ENCODE results near the gene C1S. TPM values are rescaled to one million over a fixed set of nuclear protein-coding genes. Genes with fewer than 3 reads are reported as not detected.
"Not testable (repeated sequence)": the region's sequence is repeated elsewhere in the genome, so short reads cannot be mapped to it uniquely, and the experiment has no call there.

The C1S gene
- 5.0 and 9.7 TPM in 2 replicates for total RNA-seq (2014; rRNA removed; shearing (Covaris generic))
- polyA plus RNA-seq (2016; fragmentation: Nextera tagmentation; extraction: Ambion mirVana) = 4.9 and 5.1 TPM in 2 replicates
- long read RNA-seq, partial matches to known transcripts = 1 of 3 reads
- long read RNA-seq, other reads (novel, unspliced or antisense) = 1 of 3 reads

DNA sequence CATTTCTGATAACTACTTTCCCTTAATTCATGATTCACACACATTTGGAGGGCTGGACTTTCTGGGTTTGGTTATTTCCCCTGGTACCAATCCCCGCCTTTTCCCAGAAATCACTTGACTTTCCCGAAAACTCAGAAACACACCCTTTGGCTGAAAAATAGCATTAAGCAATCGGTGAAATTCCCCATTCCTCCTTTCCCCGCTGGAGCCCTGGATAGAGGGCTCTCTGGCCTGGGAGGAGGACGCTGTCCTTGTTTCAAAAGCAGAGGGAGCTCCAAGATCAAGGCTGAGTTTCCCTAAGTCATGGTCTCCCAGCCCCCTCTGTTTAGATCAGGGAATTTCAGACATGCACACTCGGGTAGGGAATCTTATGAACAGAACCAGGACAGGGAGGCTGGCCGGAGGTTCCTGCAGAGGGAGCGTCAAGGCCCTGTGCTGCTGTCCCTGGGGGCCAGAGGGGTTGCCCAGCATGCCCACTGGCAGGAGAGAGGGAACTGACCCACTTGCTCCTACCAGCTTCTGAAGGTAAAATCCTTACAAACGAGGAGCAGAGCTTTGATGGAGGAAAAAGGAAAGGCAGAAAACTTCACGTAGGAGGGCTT lies at the start of gene C1S:
TSS of gene C1S (plus strand) at position 366 of the 602 bp plus-strand sequence. CDS start 1,195 bp downstream, outside the sequence.
- no peaks in the 10 kb centered on the region for H3K79me2 ChIP-seq (replicated peaks; ENCODE audit: insufficient read depth)
- DNase-seq (ENCODE audit: low spot score) (peak; percentile 84), ATAC-seq (peak; percentile 93)
- H3F3A ChIP-seq (replicated peaks; ENCODE audit: low read depth) = no peaks in the 10 kb centered on the region
- H2AFZ ChIP-seq = peak within 1 kb of the TSS; percentile 67
- Mint-ChIP-seq H3K36me3 (ENCODE audit: low read depth) (no peaks in the 10 kb centered on the region), H3K9me3 (no peaks in the 10 kb centered on the region), H3K27ac (peak within 1 kb of the TSS; percentile 95), H3K27me3 (ENCODE audit: insufficient read depth, low read depth, poor library complexity) (peaks cover 11% of the 10 kb centered on the region), H3K4me1 (peaks cover 18% of the 10 kb centered on the region), H3K4me3 (peak within 1 kb of the TSS; percentile 59)
- H3K36me3 ChIP-seq (ENCODE audit: insufficient read depth) = no peaks in the 10 kb centered on the region
- H3K4me2 ChIP-seq = peak within 1 kb of the TSS; percentile 56
- no peaks in the 10 kb centered on the region for H3K27me3 ChIP-seq (ENCODE audit: insufficient read depth)
- H3K4me1 ChIP-seq (ENCODE audit: insufficient read depth) = peaks cover 8% of the 10 kb centered on the region
- H3K27ac ChIP-seq (ENCODE audit: low read depth) = no peak within 1 kb of the TSS
- H4K20me1 ChIP-seq (replicated peaks; ENCODE audit: insufficient read depth) = no peaks in the 10 kb centered on the region
- TF ChIP-seq, protein P1, sequence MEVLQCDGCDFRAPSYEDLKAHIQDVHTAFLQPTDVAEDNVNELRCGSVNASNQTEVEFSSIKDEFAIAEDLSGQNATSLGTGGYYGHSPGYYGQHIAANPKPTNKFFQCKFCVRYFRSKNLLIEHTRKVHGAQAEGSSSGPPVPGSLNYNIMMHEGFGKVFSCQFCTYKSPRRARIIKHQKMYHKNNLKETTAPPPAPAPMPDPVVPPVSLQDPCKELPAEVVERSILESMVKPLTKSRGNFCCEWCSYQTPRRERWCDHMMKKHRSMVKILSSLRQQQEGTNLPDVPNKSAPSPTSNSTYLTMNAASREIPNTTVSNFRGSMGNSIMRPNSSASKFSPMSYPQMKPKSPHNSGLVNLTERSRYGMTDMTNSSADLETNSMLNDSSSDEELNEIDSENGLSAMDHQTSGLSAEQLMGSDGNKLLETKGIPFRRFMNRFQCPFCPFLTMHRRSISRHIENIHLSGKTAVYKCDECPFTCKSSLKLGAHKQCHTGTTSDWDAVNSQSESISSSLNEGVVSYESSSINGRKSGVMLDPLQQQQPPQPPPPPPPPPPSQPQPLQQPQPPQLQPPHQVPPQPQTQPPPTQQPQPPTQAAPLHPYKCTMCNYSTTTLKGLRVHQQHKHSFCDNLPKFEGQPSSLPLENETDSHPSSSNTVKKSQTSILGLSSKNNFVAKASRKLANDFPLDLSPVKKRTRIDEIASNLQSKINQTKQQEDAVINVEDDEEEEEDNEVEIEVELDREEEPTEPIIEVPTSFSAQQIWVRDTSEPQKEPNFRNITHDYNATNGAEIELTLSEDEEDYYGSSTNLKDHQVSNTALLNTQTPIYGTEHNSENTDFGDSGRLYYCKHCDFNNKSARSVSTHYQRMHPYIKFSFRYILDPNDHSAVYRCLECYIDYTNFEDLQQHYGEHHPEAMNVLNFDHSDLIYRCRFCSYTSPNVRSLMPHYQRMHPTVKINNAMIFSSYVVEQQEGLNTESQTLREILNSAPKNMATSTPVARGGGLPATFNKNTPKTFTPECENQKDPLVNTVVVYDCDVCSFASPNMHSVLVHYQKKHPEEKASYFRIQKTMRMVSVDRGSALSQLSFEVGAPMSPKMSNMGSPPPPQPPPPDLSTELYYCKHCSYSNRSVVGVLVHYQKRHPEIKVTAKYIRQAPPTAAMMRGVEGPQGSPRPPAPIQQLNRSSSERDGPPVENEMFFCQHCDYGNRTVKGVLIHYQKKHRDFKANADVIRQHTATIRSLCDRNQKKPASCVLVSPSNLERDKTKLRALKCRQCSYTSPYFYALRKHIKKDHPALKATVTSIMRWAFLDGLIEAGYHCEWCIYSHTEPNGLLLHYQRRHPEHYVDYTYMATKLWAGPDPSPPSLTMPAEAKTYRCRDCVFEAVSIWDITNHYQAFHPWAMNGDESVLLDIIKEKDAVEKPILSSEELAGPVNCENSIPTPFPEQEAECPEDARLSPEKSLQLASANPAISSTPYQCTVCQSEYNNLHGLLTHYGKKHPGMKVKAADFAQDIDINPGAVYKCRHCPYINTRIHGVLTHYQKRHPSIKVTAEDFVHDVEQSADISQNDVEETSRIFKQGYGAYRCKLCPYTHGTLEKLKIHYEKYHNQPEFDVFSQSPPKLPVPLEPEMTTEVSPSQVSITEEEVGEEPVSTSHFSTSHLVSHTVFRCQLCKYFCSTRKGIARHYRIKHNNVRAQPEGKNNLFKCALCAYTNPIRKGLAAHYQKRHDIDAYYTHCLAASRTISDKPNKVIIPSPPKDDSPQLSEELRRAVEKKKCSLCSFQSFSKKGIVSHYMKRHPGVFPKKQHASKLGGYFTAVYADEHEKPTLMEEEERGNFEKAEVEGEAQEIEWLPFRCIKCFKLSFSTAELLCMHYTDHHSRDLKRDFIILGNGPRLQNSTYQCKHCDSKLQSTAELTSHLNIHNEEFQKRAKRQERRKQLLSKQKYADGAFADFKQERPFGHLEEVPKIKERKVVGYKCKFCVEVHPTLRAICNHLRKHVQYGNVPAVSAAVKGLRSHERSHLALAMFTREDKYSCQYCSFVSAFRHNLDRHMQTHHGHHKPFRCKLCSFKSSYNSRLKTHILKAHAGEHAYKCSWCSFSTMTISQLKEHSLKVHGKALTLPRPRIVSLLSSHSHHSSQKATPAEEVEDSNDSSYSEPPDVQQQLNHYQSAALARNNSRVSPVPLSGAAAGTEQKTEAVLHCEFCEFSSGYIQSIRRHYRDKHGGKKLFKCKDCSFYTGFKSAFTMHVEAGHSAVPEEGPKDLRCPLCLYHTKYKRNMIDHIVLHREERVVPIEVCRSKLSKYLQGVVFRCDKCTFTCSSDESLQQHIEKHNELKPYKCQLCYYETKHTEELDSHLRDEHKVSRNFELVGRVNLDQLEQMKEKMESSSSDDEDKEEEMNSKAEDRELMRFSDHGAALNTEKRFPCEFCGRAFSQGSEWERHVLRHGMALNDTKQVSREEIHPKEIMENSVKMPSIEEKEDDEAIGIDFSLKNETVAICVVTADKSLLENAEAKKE (CRISPR knock-in tag; IDR thresholded peaks at IDR 0.05) = 0 out of 2 replicates have a peak, but pooled peaks have one; percentile 8
- TF ChIP-seq, protein P2, sequence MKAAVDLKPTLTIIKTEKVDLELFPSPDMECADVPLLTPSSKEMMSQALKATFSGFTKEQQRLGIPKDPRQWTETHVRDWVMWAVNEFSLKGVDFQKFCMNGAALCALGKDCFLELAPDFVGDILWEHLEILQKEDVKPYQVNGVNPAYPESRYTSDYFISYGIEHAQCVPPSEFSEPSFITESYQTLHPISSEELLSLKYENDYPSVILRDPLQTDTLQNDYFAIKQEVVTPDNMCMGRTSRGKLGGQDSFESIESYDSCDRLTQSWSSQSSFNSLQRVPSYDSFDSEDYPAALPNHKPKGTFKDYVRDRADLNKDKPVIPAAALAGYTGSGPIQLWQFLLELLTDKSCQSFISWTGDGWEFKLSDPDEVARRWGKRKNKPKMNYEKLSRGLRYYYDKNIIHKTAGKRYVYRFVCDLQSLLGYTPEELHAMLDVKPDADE (IDR thresholded peaks at IDR 0.05) = no peak
- TF ChIP-seq, protein P3, sequence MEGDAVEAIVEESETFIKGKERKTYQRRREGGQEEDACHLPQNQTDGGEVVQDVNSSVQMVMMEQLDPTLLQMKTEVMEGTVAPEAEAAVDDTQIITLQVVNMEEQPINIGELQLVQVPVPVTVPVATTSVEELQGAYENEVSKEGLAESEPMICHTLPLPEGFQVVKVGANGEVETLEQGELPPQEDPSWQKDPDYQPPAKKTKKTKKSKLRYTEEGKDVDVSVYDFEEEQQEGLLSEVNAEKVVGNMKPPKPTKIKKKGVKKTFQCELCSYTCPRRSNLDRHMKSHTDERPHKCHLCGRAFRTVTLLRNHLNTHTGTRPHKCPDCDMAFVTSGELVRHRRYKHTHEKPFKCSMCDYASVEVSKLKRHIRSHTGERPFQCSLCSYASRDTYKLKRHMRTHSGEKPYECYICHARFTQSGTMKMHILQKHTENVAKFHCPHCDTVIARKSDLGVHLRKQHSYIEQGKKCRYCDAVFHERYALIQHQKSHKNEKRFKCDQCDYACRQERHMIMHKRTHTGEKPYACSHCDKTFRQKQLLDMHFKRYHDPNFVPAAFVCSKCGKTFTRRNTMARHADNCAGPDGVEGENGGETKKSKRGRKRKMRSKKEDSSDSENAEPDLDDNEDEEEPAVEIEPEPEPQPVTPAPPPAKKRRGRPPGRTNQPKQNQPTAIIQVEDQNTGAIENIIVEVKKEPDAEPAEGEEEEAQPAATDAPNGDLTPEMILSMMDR (conservative IDR thresholded peaks at IDR 0.05; ENCODE audit: low read depth in 2 of 2) = peak; percentile 62 to 80
- H3K9me2 ChIP-seq (ENCODE audit: insufficient read depth) = no peaks in the 10 kb centered on the region
- H3K4me3 ChIP-seq = peak within 1 kb of the TSS; percentile 14; the same call in 1 of the 2 replicates

DNA sequence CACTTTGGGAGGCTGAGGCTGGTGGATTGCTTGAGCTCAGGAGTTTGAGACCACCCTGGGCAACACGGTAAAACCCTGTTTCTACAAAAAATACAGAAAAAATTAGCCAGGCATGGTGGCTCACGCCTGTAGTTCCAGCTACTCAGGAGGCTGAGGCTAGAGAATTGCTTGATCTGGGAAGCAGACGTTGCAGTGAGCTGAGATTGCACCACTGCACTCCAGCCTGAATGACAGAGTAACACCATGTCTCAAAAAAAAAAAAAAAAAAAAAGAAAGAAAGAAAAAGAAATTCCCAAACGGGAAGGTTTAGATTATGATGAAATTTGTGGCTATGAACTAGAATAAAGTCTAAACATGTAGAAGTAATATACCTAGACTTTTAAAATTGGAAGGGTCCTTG lies 49.1 kb upstream of the C1S start:
- H3K9me2 ChIP-seq (ENCODE audit: insufficient read depth); H3F3A ChIP-seq (replicated peaks; ENCODE audit: low read depth); ATAC-seq; H3K4me3 ChIP-seq; H2AFZ ChIP-seq; H3K4me3 Mint-ChIP-seq; H3K27ac Mint-ChIP-seq; H3K36me3 Mint-ChIP-seq (ENCODE audit: low read depth); H3K4me2 ChIP-seq; H3K27me3 Mint-ChIP-seq (ENCODE audit: insufficient read depth, low read depth, poor library complexity); DNase-seq (ENCODE audit: low spot score); H3K27ac ChIP-seq (ENCODE audit: low read depth); H3K4me1 Mint-ChIP-seq; H3K27me3 ChIP-seq (ENCODE audit: insufficient read depth); H3K36me3 ChIP-seq (ENCODE audit: insufficient read depth); H3K9me3 Mint-ChIP-seq; H3K4me1 ChIP-seq (ENCODE audit: insufficient read depth): not testable (repeated sequence)
- peaks cover 37% of the 10 kb centered on the region; the same call in 1 of the 2 replicates for H4K20me1 ChIP-seq (replicated peaks; ENCODE audit: insufficient read depth)
- H3K79me2 ChIP-seq (replicated peaks; ENCODE audit: insufficient read depth) = peaks cover 47% of the 10 kb centered on the region
